Inflammatory macrophage treated with lipopolysaccharide for 1 hour (primary cell): ENCODE data around the gene SV2C.
"Not testable (repeated sequence)": the region's sequence is repeated elsewhere in the genome, so short reads cannot be mapped to it uniquely, and the experiment has no call there.

Experiments used
- DNase-seq, 2 donors: peaks; one replicate each; pipeline ENCODE4 v3.0.0-alpha.2; 2020 to 2022

Gene SV2C

GRCh38 chr5:76257225-76257833 lies 174.1 kb downstream of the SV2C start:
- DNase-seq, result no peak

- no peak for DNase-seq
Measured at GRCh38 chr5:76257897-76258296, 174.7 kb downstream of the SV2C start.

GRCh38 chr5:76264681-76265080 lies 181.5 kb downstream of the SV2C start:
- DNase-seq, result no peak

DNA sequence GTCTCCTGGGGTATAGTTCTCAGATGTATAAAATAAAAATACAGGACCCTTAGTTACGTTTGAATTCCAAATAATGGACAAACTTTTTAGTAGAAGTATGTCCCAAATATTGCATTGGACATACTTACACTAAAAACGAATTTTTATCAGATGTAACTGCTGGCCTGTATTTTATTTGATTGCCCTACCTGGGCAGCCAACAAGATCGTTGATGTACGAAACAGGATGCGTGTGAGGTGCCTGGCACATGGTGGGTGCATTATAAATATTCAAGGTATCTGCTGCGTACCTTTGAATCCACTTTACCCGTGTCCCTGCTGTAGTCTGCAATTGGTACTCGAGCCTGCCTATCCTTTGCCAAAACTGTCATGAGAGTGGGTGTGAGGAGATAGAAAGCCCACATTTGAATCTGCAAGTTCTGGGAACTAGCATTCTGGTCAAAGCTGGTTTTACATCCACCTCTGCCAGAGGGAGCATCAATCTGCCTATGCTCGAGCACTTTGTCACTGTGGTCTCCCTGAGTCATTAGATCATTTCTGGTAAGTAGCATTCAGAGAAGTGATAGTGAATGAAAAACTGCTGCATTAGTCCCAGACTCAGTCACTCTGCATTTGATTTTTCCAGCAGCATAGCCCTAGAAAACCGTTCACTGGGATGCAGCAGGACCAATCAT lies 186.2 kb downstream of the SV2C start:
- DNase-seq, result no peak

- DNase-seq, result peak; percentile 89 to 97
Measured at GRCh38 chr5:76269932-76270610, 186.9 kb downstream of the SV2C start.

- peak in 1 of 2 donors; percentile 27 for DNase-seq
Measured at GRCh38 chr5:76271836-76272235, 188.7 kb downstream of the SV2C start.

GRCh38 chr5:76273206-76273885 lies 190.2 kb downstream of the SV2C start:
- peak; percentile 45 to 73 for DNase-seq

GRCh38 chr5:76274571-76274970 lies 191.4 kb downstream of the SV2C start:
- DNase-seq, result no peak

DNA sequence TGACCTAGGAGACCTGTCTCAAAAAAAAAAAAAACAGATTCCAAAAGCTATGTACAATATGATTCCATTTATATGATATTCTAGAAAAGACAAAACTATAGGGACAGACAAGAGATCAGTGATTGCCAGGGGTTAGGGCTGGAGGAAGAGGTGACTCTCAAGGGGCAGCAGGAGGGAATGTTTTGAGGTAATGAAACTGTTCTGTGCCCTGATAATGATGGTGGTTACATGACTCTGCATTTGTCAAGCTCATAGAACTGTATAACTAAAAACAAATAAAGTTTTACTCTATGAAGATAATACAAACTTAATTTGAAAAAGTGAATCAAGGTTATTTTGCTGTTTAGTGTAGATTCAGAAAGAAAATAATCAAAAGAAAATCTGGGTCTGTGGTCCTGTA lies 194.6 kb downstream of the SV2C start:
- no peak for DNase-seq

- DNase-seq, result no peak
Measured at GRCh38 chr5:76278261-76278789, 195.1 kb downstream of the SV2C start.

DNA sequence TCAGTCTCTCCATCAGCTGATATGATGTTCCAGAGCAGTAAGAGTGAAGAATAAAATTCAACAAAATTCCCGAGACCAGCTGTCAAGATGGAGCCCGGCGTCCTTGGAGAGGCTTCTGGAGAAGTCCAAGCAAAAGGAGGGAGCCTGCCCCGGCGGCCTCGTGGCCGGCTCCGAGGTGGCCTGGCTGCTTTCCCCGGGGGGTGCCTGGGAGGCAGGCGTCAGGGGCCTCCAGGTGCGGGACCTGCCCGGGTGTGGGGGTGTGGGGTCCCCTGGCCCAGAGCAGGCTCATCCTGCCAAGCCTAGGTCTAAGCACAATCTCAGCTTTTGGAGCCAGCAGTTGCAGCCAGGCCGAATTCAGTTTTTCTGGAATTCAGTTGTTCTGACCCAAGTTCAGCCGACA lies 197.3 kb downstream of the SV2C start:
- DNase-seq, result no peak

GRCh38 chr5:76283670-76284069 lies 200.5 kb downstream of the SV2C start:
- DNase-seq, result no peak

DNA sequence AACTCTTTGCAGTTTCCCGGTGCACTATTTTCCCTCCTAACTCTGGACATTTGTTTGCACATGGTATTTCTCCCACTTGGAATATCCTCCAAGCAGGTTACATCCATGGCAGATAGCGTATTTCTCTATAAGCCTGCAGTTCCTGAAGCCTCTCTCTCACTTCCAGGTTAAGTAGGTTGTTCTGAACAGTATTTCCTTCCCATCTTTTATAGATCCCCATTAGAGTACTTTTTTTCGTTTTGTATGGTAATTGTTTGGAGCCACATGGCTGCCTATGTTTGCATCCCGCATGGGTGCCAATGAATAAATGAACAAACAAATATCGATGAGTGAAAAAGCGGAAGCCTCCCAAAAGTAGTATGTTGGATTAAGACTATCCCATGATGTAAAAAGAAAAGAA lies 206.5 kb downstream of the SV2C start:
- no peak for DNase-seq

- no peak for DNase-seq
Measured at GRCh38 chr5:76290321-76290757, 207.2 kb downstream of the SV2C start.

- no peak for DNase-seq
Measured at GRCh38 chr5:76291305-76292077, 208.3 kb downstream of the SV2C start.

DNA sequence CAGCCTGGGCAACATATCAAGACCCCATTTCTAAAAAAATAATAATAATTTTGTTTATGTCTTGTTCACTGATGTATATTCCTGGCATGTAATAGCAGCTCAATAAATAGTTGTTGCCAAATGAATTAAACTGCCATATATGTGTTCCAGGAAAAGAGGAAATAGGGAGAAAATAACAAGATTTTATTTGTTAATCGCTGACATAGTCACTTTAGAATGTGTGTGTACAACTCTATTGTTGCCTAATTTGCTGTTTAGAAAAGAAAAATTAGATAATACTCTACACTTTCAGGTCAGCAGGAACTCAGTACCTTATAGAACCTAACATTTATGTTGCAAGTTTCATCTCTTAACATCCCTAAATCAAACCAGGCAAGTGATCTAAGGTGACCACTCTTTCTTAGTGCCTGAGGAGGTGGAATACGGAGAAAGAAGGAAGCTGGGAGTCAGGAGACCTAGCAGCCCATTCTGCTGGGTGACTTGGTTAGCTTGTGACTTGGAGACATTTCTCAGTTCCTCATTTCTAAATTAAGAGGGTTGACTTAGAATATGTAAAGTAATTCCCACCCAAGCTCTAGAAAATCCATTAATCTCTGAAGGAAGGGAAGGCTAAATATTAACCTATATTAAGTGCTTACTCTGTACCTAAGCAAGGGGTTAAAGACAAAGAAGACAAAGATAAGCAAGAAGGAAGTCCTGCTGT lies 209.6 kb downstream of the SV2C start:
- DNase-seq, result peak; percentile 78 to 95

- DNase-seq, result peak; percentile 46 to 84
Measured at GRCh38 chr5:76294573-76294972, 211.4 kb downstream of the SV2C start.

- DNase-seq, result no peak
Measured at GRCh38 chr5:76298852-76299251, 215.7 kb downstream of the SV2C start.

GRCh38 chr5:76299592-76299991 lies 216.4 kb downstream of the SV2C start:
- DNase-seq, result no peak

- not testable (repeated sequence) for DNase-seq
Measured at GRCh38 chr5:76301932-76302331, 218.7 kb downstream of the SV2C start.

GRCh38 chr5:76302661-76303060 lies 219.5 kb downstream of the SV2C start:
- DNase-seq, result not testable (repeated sequence)

DNA sequence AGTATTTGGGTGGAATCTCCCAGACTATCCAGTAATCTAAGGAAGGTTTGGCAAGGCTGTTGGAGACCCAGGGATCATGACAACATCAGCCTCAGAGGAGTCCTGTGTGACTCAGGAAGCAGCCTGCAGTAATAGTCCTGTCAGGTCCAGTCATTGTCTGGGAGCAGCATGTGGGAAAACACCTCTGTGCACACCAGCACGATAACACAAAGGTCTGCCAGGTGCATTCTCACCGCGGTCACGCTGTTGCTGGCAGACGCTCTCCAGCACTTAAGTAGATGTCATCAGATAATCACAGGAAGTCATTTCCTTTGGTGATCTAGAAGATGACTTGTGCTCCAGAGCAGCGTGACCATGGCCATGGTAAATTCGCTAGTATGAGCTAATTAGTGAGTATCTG lies 220.7 kb downstream of the SV2C start:
- peak in 1 of 2 donors; percentile 61 for DNase-seq
